GM19455 (cell line): ENCODE data around the gene CLIC3.

Source experiments
- ATAC-seq: cut with Tn5 transposase; IDR thresholded peaks from one replicate; pipeline ENCODE4 v1.9.1; 2021; ENCODE audit not compliant: unreplicated experiment

CLIC3 gene

DNA sequence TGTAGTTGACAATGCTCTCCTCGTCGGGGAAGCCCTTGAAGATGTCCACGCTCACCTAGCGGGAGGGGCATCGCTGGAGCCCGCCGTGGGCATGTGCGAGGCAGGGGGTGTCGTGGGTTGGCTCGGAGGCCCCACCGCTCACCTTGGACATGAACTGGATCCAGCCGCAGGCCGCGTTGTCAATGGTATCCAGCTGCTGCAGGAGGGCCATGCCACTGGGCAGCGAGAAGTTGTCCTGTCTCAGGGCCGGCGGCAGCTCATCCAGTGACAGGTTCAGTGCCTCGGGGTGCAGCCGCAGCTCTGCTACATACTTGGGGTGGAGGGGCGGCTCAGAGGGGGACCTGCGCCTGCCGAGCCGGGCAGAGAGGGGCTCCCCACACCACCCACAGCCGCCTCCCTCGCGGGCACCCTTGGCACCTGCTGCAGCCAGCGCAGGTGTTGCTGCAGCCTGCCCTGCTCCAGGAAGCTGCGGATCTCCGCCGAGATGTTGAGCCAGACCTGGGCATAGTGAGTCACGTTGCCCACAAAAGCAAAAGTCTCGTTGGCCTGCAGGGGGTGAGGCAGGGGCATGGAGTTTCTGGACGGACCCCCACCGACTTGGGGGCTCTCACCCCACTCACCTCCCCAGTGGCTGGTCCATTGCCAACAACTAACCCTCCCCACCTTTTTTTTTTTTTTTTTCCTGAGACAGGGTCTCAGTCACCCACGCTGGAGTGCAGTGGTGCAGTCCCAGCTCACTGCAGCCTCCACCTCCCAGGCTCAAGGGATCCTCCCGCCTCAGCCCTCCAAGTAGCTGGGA lies 22.6 kb upstream of the CLIC3 start:
- ATAC-seq = no peak

DNA sequence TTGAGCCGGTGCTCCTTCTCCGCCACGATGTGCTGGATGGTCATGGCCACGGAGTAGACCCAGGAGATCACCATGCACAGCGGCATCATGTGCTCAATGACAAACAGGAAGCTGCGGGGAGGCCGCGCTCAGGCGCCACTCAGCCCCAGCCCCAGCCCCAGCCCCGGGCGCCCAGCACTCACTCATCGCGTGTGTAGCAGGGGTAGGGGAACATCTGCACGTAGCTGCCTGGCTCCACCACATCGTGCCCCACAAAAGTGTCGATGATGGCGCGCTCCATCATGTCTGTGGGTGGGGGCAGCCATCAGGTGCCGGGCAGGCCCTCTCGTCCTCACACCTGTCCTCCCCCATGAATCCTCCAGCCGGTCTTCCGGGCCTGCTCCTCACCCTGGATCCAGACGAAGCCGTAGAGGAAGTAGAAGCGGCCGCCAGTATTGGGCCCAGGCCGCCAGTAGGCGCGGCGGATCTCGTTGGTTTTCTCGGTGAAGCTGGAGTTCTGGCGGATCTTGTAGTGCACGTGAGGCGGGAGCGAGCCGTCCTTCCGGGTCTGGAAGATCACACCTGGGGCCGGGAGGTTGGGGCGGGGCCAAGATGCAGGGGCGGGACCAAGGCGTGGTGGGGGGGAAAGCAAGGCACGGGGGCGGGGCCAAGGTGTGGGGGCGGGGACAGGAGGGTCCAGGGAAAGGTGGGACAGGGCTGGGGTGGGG lies 21.6 kb upstream of the CLIC3 start:
- ATAC-seq = no peak

DNA sequence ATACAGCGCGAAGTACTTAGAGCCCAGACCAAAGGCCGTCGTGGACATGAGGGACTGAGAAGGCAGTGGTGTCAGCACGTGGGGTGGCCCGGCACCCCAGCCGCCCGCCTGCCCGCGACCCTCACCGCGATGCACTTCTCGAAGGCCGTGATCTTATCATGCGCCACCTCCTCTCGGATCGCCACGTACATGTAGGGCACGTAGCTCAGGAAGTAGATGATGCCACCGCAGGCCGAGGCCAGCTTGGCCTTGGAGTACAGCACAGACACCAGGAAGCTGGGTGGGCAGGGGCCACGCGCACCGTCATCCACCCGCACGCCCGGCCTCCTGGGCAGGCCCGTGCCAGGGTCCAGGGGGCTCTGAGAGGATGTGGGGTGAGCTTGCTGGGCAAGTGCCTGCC lies 20.7 kb upstream of the CLIC3 start:
- no peak for ATAC-seq

DNA sequence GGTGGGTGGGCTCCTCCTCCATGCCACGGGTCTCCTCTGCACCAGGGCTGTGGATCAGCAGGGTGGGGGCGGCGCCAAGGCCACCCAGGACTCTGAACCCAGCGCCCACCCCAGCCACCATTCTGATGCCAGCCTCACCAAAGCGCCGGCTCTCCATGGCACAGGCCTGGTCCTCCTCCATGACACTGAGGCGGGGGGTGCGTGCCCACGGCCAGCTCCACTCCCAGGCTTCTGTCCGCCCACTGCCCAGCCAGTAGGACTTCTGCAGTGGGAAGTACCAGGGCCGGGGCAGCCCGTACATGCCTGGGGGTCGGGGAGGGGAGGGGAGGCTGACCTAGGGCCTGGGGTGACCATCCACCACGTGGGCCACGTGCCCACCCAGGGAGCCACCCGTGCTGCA lies 20.1 kb upstream of the CLIC3 start:
- ATAC-seq = no peak

DNA sequence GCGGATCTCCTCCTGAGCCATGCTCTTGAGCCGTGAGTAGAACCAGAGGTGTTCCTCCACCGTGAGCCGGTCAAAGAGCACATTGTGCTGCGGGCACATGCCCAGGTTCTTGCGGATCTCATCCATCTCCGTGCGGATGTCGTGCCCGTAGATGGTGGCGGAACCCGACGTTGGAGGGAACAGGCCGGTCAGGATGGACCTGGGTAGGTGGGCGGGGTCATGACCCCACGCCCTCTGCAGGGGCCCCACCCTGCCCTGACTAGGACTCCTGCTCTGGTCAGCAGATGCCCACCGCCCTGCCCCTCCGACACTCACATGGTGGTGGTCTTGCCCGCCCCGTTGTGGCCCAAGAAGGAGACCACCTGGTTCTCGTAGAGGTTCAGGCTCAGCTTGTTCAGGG lies 19.6 kb upstream of the CLIC3 start:
- no peak for ATAC-seq

DNA sequence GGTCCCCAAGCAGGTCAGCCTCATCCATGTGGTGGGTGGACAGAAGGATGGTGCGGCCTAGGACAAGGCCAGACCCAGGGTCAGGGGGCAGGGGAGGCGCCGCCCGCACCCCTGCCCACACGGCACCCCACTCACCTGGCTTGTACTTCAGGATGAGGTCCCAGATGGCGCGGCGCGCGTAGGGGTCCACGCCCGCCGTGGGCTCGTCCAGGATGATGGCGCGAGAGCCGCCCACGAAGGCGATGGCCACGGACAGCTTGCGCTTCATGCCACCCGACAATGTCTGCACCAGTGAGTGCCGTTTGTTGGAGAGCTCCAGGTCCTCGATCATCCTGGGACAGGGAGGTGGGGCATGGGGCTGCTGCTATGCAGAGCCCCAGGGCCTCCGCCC lies 19.2 kb upstream of the CLIC3 start:
- no peak for ATAC-seq

DNA sequence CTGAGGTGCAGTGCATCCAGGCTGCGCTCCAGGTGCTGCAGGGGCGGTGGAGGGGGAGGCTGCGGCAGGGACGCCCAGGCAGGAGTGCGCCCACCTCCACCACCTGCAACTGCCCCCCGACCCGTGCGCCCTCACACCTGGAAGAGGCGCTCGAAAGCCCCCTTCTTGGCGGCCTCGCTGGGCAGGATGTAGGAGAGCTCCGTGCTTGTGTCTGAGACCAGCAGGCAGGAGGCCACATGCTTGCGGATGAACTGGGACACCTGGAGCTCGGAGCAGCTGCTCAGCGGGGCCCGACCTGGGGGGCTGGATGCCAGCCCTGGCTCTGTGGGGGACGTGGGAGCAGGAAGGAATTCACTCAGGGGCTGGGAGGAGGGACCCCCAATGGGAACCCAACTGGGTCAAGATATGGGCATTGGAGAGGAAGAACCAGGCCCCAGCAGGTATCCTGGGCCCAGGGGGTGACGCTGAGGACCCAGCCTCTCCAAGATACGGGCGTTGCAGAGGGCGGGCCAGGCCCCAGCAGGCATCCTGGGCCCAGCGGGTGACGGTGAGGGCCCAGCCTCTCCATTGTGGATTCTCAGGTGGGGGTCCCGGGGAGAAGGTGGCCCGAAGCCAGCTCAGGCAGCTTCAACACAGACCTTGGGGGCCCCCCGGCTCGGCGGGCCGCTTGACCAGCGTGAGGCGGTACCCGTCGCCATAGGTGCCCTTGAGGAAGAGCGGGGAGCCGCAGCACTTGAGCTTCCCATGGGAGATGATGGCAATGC lies 18.6 kb upstream of the CLIC3 start:
- ATAC-seq = no peak

DNA sequence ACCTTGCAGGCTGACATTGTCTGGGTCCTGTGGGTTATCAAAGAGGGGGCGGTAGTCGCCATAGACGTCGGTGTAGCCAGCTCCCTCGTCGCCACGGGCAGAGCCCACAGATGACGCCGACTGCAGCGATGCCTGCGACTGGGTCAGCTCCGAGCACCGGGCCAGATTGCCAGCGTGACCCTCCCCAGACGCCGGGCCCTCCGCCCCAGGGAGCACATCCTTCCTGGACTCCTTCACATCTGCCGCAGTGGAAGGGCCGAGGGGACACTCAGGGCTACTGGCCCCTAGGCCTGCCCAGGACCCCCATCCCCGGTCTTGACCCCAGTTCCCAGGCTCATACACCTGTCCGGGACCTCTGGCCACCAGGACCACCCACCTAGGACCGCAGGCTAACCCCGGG lies 17.8 kb upstream of the CLIC3 start:
- ATAC-seq = no peak

DNA sequence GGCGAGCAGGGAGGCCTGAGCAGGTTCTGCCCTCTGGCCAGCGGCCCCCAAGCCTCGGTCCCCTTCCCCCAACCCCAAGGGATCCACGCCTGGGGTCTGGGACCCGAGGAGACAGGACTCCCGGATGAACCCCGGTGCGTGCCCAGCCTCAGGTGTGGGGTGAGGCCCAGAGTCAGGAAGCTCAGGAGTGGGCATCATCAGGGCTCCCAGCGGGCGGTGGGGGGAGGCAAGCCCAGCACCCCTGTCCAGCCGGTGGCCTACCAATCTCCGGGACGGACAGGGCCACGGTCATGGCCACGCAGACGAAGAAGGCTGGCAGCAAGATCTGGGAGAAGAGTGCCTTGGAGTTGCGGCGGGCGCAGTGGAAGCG lies 17.2 kb upstream of the CLIC3 start:
- ATAC-seq = no peak

DNA sequence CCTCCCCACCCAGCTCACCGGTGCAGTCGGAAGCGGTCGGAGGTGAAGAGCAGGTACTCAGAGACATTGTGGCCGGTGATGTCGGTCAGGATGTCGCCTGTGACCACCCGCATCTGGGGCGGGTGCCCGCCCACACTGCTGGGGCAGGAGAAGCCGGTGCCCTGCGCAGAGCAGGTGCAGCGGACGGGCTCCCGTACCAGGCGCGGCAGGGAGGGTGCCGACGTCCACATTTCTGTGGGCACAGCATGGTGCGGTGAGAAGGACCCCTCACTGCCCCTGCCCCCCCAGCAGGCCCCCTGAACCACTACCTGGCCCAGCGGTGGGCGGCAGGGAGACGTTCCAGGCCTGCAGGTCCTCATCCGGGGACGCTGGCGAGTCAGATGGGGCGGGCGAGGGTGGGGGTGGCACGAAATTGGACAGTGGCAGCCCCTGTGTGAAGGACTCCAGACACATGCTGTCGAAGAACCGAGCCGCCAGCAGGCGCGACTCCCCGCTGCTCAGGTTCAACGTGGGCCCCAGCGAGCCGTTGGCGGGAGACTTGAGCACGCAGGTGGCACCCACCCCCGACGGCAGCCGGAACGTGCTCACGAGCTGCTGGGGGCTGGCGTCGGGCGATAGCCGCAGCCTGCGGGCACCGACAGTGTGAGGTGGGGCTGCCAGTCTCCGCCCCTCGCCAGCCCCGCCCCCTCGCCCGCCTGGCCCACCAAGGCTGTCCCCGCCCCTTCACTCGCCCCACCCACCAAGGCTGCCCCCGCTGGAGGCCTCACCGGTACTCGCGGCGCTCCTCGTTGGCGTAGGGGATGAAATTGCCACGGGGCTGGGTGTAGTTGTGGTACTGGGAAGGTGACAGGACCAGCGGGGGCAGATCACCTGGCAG lies 16.6 kb upstream of the CLIC3 start:
- no peak for ATAC-seq

DNA sequence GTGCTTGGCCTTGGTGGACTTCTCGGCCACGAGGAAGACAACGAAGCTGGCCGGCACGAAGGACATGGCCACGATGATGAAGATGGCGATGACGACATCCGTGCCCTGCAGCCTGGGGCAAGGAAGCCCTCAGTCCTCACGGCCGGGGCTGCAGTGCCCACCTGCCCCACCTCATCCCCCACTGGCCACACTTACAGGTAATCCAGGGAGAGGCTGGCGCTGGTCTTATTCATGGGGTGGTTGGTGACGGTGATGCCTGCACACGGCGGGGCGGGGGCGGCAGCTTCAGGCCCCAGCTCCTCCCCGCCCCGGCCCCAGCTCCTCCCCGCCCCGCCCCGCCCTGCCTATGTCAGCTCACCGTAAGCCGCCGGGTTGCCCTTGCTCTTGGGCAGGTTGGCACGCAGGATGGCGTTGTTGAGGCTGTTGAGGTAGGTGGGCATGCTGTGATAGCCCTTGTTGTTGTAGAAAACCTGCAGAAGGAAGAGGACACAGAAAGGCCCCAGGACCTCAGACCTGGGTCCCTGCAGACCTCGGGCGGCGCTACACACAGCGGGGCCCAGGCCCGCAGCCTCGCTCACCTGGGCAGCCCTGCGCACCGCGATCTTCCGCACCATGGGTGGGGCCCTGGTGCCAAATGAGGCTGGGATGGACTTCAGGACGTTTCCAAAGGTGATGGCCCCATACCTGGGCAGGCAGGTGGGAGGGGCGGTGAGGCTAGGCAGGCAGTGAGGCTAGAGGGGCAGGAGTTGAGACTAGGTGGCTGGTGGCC lies 15.7 kb upstream of the CLIC3 start:
- no peak for ATAC-seq

DNA sequence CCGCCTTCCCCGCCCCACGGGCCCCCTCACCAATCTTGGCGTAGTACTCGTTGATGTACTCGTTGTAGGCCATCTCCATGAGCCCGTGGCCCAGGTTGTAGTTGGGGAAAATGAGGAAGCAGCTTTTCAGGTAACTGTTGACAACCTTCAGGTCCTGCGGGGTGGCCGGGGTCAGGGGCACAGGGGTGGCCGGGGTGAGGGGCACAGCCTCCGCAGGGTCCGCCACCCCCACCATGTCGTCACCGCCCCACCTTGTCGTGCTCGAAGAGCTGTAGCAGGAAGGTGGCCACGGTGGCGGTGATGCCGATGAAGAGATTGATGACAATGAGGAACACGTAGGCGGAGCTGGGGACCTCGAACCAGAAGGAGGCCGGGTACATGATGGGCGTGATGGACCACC lies 14.8 kb upstream of the CLIC3 start:
- ATAC-seq = no peak

DNA sequence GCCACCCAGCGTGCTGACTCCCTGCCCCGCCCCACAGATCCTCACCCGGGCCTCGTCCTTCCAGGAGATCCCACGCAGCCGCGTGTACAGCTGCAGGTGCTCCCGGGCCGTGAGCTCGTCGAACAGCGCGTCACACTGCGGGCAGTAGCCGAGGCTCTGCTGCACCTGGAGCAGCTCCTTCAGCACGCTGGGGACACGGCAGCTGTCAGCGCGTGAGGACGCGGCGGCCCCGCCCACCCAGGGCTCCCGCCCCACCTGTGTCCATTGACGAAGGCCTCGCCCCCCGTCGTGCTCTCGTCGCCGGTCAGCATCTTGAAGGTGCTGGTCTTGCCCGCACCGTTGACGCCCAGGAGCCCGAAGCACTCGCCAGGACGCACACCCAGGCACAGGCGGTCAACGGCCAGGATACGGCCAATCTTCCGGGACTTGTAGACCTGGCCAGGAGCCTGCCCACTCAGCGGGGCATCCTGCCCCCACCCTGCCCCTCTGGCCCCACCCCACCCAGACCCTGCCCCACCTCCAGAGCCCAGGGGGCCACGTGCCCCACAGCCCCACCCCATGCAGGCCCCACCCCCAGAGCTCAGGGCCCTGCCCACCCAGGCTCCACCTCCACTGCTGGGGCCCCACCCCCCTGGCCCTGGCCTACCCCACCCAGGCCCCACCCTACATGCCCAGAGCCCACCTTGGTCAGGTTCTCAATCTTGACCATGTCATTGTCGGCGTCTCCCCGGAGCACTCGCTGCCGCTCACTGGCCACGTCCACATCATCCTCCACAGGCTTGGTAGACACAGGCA lies 13.8 kb upstream of the CLIC3 start:
- no peak for ATAC-seq

DNA sequence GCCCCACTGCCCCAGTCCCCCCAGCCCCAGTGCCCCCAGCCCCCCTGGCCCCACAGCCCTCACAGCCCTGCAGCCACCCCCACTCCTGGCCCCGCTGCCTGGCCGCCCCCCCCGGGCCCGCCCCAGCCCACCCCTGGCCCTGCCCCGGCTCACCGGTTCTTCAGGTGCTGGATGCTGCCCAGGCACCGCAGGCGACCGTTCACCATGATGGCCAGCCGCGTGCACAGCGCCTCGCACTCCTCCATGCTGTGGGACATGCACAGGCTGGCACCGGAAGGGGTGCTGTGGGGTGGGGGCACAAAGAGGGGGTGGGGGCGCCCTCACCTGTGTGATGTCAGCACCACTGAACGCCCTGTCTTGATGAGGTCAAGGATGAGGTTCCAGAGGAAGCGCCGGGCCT lies 12.8 kb upstream of the CLIC3 start:
- ATAC-seq = no peak

DNA sequence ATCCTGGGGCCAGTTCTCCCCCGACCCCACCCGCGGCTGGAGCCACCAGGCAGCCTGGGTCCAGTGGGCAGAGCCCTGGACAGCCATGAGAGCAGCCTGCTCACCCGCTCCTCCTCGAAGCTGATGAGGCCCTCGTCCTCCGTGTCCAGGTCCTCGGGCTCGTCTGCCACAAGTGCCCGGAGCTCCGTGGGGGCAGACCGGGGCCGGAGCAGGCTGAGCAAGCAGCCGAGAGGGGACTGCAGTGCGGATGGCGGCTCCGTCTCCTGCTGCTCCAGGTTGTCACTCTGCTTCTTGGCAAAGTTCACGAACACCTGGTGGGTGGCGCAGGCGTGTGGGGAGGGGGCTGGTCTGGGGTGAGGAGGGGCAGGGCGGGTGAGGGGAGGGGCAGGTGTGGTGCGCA lies 11.9 kb upstream of the CLIC3 start:
- ATAC-seq = no peak

DNA sequence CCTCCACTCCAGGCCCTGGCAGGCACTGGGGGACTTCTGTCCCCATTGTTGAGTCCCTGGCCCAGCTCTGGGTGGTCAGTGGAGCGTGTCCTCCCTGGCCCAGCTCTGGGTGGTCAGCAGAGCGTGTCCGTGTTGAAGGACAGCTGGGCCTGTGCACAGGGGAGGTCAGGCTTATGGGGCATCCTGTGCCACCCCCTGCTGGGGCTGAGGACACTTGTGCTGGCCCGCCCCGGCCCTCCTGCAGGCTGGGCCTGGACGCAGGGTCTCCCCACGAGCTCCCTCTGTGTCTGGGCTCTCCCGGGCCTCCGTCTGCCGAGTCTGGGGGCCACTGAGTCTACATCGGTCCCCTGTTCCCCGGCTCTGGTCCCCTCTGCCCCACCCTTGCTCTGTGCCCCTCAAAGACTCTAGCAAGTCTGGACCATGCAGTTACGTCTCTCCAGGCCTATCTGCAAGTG lies 11.5 kb upstream of the CLIC3 start:
- ATAC-seq = no peak

DNA sequence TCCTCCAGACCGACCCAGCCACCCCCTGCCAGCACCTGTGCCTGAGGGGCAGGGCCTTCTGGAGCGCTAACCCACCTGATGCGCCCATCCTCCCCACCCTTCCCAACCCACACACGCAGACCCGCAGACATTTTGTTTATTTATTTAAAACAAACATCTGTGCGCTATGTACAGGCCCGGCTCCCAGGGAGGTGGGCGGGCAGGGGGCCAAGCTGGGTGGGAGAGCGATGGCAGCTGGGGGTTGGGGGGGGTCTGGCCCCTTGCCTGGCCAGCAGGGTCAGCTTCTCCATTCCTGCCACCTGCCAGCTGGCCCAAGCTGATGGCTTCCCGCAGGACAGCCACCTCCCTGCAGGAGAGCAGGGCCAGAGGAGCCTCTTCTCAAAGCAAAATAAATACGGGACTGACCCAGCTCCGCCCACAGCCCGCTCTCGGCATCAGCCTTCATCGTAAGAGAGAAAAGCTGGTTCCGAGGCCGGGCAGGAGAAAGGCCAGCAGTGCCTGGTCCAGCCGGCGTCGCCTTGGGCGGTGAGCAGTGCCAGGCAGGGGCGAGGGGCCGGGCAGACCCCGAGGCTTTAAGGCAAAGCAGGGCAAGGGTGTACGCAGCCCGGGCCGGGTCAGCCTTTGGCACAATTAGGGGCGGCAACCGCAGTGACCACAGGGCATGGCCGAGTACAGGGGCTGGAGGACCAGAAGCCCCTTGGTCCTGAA lies 10.9 kb upstream of the CLIC3 start:
- ATAC-seq = no peak

DNA sequence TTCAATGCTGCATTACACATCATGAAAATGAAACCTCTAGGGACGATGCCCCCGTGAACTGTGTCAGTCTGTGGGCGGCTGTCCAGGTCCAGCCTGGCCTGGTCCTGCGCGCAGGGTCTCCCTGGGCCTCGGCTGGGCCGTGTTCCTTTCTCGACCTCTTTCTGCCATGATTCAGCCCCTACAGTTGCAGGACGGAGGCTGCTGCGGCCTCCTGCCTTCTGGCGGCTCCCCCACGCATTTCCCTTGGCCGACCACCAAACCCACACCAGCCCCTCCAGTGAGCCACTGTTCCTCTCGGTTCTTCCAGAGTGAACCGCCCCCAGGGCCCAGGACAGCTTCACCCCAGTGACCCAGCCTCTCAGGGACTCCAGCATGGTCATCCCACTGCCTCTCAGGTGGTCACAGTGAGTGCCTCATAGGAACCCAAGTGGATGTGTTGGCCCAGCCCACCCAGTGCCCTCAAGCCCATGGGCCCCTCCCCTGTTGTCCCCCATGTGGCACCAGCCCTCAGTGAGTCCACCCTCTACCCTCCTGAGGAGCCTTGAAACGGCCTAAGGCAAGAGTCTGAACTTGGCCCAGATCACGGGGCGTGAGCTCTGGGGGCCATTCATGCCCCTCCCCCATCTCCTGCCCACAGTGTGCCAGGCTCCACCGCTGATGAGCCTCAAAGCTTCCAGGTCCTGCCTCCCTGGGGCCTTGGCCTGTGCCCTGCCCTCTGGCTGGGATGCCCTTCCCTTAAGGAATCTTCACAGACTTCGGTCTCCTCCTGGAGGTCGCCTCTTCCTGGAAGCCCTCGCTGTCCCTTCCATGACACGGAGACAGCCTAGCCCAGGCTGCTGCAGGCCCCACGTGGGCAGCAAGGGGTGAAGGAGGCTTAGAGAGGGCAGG lies 10.0 kb upstream of the CLIC3 start:
- no peak for ATAC-seq
